ENCODE results near the gene FATE1.

DNA sequence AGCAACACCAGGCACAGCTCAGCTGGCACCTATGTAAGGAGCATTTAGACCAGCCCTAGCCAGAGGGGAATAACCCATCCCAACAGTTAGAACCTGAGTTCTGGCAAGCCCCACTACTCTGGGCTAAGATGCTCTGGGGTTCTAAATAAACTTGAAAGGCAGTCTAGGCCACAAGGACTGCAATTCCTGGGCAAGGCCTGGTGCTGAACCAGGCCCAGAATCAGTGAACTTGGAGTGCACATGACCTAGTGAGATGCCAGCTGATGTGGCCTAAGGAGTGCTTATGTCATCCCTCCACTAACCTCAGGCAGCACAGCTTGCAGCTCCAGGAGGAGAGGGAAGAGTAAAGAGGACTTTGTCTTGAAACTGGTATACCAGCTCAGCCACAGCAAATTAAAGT is 28.2 kb upstream of the FATE1 start:
- TF ChIP-seq, protein P1, sequence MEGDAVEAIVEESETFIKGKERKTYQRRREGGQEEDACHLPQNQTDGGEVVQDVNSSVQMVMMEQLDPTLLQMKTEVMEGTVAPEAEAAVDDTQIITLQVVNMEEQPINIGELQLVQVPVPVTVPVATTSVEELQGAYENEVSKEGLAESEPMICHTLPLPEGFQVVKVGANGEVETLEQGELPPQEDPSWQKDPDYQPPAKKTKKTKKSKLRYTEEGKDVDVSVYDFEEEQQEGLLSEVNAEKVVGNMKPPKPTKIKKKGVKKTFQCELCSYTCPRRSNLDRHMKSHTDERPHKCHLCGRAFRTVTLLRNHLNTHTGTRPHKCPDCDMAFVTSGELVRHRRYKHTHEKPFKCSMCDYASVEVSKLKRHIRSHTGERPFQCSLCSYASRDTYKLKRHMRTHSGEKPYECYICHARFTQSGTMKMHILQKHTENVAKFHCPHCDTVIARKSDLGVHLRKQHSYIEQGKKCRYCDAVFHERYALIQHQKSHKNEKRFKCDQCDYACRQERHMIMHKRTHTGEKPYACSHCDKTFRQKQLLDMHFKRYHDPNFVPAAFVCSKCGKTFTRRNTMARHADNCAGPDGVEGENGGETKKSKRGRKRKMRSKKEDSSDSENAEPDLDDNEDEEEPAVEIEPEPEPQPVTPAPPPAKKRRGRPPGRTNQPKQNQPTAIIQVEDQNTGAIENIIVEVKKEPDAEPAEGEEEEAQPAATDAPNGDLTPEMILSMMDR (IDR thresholded peaks at IDR 0.05), result no peak
- TF ChIP-seq POLR2A (IDR thresholded peaks at IDR 0.05), result no peak

Measured in right lobe of liver (tissue), 4 donors.